Rectal smooth muscle tissue (tissue), 1 donor: ENCODE data around the gene REV3L.

Experiments
- H3K27ac ChIP-seq: one replicate; pipeline ENCODE4 v1.7.0; 2013; ENCODE audit warnings: low read depth, low read length, inconsistent platforms
- H3K27me3 ChIP-seq: one replicate; pipeline ENCODE4 v1.7.0; 2013; ENCODE audit warnings: low read length; ENCODE audit not compliant: control insufficient read depth, insufficient read depth
- H3K36me3 ChIP-seq: one replicate; pipeline ENCODE4 v1.7.0; 2013; ENCODE audit warnings: low read length; ENCODE audit not compliant: control insufficient read depth, insufficient read depth
- H3K4me1 ChIP-seq: one replicate; pipeline ENCODE4 v1.7.0; 2013; ENCODE audit warnings: low read length; ENCODE audit not compliant: control insufficient read depth, insufficient read depth
- H3K4me3 ChIP-seq: one replicate; pipeline ENCODE4 v1.7.0; 2013; ENCODE audit warnings: low read length
- H3K9ac ChIP-seq: one replicate; pipeline ENCODE4 v1.7.0; 2013; ENCODE audit warnings: low read length

The REV3L gene

GRCh38 chr6:111458670-111459232 is 24.3 kb downstream of the REV3L start:
- H3K36me3 ChIP-seq: peaks cover 3% of the 10 kb centered on the region
- no peaks in the 10 kb centered on the region for H3K27me3 ChIP-seq
- no peak overlapping the region for H3K4me3 ChIP-seq
- no peak overlapping the region for H3K27ac ChIP-seq
- H3K9ac ChIP-seq: no peak overlapping the region
- H3K4me1 ChIP-seq: peaks cover 8% of the 10 kb centered on the region

GRCh38 chr6:111456208-111456607 is 26.8 kb downstream of the REV3L start:
- Histone ChIP-seq H3K4me3 (no peak overlapping the region), H3K36me3 (peaks cover 3% of the 10 kb centered on the region), H3K27me3 (no peaks in the 10 kb centered on the region), H3K4me1 (peaks cover 3% of the 10 kb centered on the region), H3K27ac (no peak overlapping the region), H3K9ac (no peak overlapping the region)

- no peak overlapping the region for H3K4me3 ChIP-seq
Measured at GRCh38 chr6:111450636-111451035, 32.4 kb downstream of the REV3L start.

GRCh38 chr6:111450087-111450486 is 32.9 kb downstream of the REV3L start:
- Histone ChIP-seq H3K27ac (no peak overlapping the region), H3K4me3 (no peak overlapping the region), H3K36me3 (no peaks in the 10 kb centered on the region), H3K27me3 (no peaks in the 10 kb centered on the region), H3K4me1 (no peaks in the 10 kb centered on the region), H3K9ac (no peak overlapping the region)

More at GRCh38 chr6:111450636-111451035, 32.4 kb downstream of the REV3L start:
- H3K36me3 ChIP-seq: no peaks in the 10 kb centered on the region
- H3K27ac ChIP-seq: no peak overlapping the region
- no peaks in the 10 kb centered on the region for H3K4me1 ChIP-seq
- H3K9ac ChIP-seq: no peak overlapping the region
- H3K27me3 ChIP-seq: no peaks in the 10 kb centered on the region

GRCh38 chr6:111449129-111449528 is 33.9 kb downstream of the REV3L start:
- no peaks in the 10 kb centered on the region for H3K27me3 ChIP-seq
- H3K4me3 ChIP-seq: no peak overlapping the region
- H3K4me1 ChIP-seq: no peaks in the 10 kb centered on the region
- H3K27ac ChIP-seq: no peak overlapping the region
- H3K9ac ChIP-seq: no peak overlapping the region
- H3K36me3 ChIP-seq: no peaks in the 10 kb centered on the region

GRCh38 chr6:111447051-111447450 is 36.0 kb downstream of the REV3L start:
- no peaks in the 10 kb centered on the region for H3K36me3 ChIP-seq
- H3K27me3 ChIP-seq: no peaks in the 10 kb centered on the region
- H3K9ac ChIP-seq: no peak overlapping the region
- no peaks in the 10 kb centered on the region for H3K4me1 ChIP-seq
- H3K27ac ChIP-seq: no peak overlapping the region
- H3K4me3 ChIP-seq: no peak overlapping the region

- H3K27ac ChIP-seq: no peak overlapping the region
- H3K4me1 ChIP-seq: peaks cover 3% of the 10 kb centered on the region
- H3K27me3 ChIP-seq: no peaks in the 10 kb centered on the region
- no peaks in the 10 kb centered on the region for H3K36me3 ChIP-seq
- H3K4me3 ChIP-seq: no peak overlapping the region
- H3K9ac ChIP-seq: no peak overlapping the region
Measured at GRCh38 chr6:111445861-111446267, 37.2 kb downstream of the REV3L start.

- H3K4me1 ChIP-seq: peaks cover 3% of the 10 kb centered on the region
Measured at GRCh38 chr6:111444794-111445193, 38.2 kb downstream of the REV3L start.

GRCh38 chr6:111441678-111442243 is 41.3 kb downstream of the REV3L start:
- no peak overlapping the region for H3K27ac ChIP-seq
- H3K27me3 ChIP-seq: no peaks in the 10 kb centered on the region
- peaks cover 3% of the 10 kb centered on the region for H3K4me1 ChIP-seq
- H3K36me3 ChIP-seq: no peaks in the 10 kb centered on the region
- no peak overlapping the region for H3K4me3 ChIP-seq
- no peak overlapping the region for H3K9ac ChIP-seq

More at GRCh38 chr6:111444794-111445193, 38.2 kb downstream of the REV3L start:
- Histone ChIP-seq H3K27ac (no peak overlapping the region), H3K9ac (no peak overlapping the region), H3K27me3 (no peaks in the 10 kb centered on the region), H3K4me3 (no peak overlapping the region), H3K36me3 (no peaks in the 10 kb centered on the region)

- Histone ChIP-seq H3K27me3 (no peaks in the 10 kb centered on the region), H3K4me3 (no peak overlapping the region), H3K9ac (no peak overlapping the region), H3K4me1 (peaks cover 3% of the 10 kb centered on the region), H3K36me3 (no peaks in the 10 kb centered on the region), H3K27ac (no peak overlapping the region)
Measured at GRCh38 chr6:111439171-111439570, 43.8 kb downstream of the REV3L start.

- Histone ChIP-seq H3K27me3 (no peaks in the 10 kb centered on the region), H3K36me3 (no peaks in the 10 kb centered on the region), H3K27ac (no peak overlapping the region), H3K4me3 (no peak overlapping the region), H3K4me1 (peaks cover 4% of the 10 kb centered on the region), H3K9ac (no peak overlapping the region)
Measured at GRCh38 chr6:111437573-111437972, 45.4 kb downstream of the REV3L start.

- no peaks in the 10 kb centered on the region for H3K36me3 ChIP-seq
- no peak overlapping the region for H3K27ac ChIP-seq
- no peak overlapping the region for H3K9ac ChIP-seq
- H3K27me3 ChIP-seq: no peaks in the 10 kb centered on the region
- no peak overlapping the region for H3K4me3 ChIP-seq
- peaks cover 15% of the 10 kb centered on the region for H3K4me1 ChIP-seq
Measured at GRCh38 chr6:111432511-111432910, 50.5 kb downstream of the REV3L start.
